HCT116 (cell line): ENCODE data around the gene HACD3. TPM values are rescaled to one million over a fixed set of nuclear protein-coding genes. Genes with fewer than 3 reads are reported as not detected.
A peak's percentile ranks its signal among the peaks of the same experiment; 100 is the strongest.

ENCODE experiments used
- ATAC-seq: fragments of 200-7000 bp; cut with Tn5 transposase; 2 replicates; pipeline ENCODE4 v1.9.1; 2020; ENCODE audit warnings: mild to moderate bottlenecking, moderate library complexity
- BruUV-seq: library from RNA; stranded (reverse); fragments of 400-500 nt; replicated peaks from 2 replicates; lab custom pipeline; 2021; lab: Mats Ljungman, UMichigan
- CTCF ChIA-PET: fragments of 300-600 bp; sonication (Branson Sonifier 250); formaldehyde crosslinking; loops from one replicate; lab custom pipeline; 2021; ENCODE audit warnings: antibody characterized with exemption; lab: Charles Lee
- POLR2A ChIA-PET: fragments of 300-600, 350-600 bp; sonication (Branson Sonifier 250); formaldehyde crosslinking; loops from one replicate; lab custom pipeline; 2021; ENCODE audit warnings: antibody characterized with exemption; lab: Charles Lee
- RAD21 ChIA-PET, 2 experiments: fragments of 300-600 bp; sonication (Branson Sonifier 250); formaldehyde crosslinking; loops; one replicate each; lab custom pipeline; 2023; ENCODE audit warnings: low total read pairs in 2 of 2; ENCODE audit not compliant: uncharacterized antibody in 2 of 2, unreplicated experiment in 2 of 2, low non-redundant PET in 1 of 2; lab: Charles Lee
- DNase-seq: peaks from one replicate; pipeline ENCODE4 v3.0.0-alpha.2; 2010; ENCODE audit warnings: low read depth, low spot score
- H2AFZ ChIP-seq: fragments of 200-600 bp; shearing (Covaris generic), sonication (generic); 2 replicates; pipeline ENCODE4 v1.6.1; 2017; ENCODE audit warnings: low read depth, mixed run types, mixed read lengths, antibody characterized with exemption, low read length; ENCODE audit not compliant: poor library complexity, severe bottlenecking
- H3K27ac ChIP-seq: 2 replicates; pipeline ENCODE4 v1.5.1; 2012; ENCODE audit warnings: low read depth, low read length
- H3K27me3 ChIP-seq: fragments of 200-600 bp; sonication (generic); 2 replicates; pipeline ENCODE4 v1.6.1; 2016; ENCODE audit warnings: mixed run types, low read length, mixed read lengths; ENCODE audit not compliant: insufficient read depth
- H3K36me3 ChIP-seq, 2 experiments: fragments of 200-500 bp in 1 of 2; fragments of 200-600 bp in 1 of 2; sonication (Bioruptor generic) in 1 of 2; sonication (generic) in 1 of 2; 2 replicates each; pipeline versions ENCODE4 v1.5.1 to v1.6.1; 2014 to 2016; ENCODE audit warnings: low read length in 2 of 2, inconsistent platforms in 1 of 2, mixed read lengths in 1 of 2, mixed run types in 1 of 2; ENCODE audit not compliant: insufficient read depth in 2 of 2, control insufficient read depth in 1 of 2
- H3K4me1 ChIP-seq, 2 experiments: fragments of 200-600 bp in 1 of 2; sonication (generic) in 1 of 2; 2 replicates each; pipeline versions ENCODE4 v1.5.1 to v1.6.1; 2012 to 2017; ENCODE audit warnings: low read length in 2 of 2, inconsistent platforms in 1 of 2, mild to moderate bottlenecking in 1 of 2, mixed read lengths in 1 of 2, mixed run types in 1 of 2, moderate library complexity in 1 of 2; ENCODE audit not compliant: insufficient read depth in 2 of 2, control insufficient read depth in 1 of 2
- H3K4me2 ChIP-seq: fragments of 200-600 bp; sonication (generic); 2 replicates; pipeline ENCODE4 v1.6.1; 2017; ENCODE audit warnings: mixed run types, low read length, mixed read lengths
- H3K4me3 ChIP-seq, 2 experiments: fragments of 200-600 bp in 1 of 2; sonication (generic) in 1 of 2; replicated peaks in 1 of 2; 2 replicates each; pipeline ENCODE4 v1.5.1; 2011 to 2016; ENCODE audit warnings: low read length in 2 of 2, control low read depth in 1 of 2, low read depth in 1 of 2, mild to moderate bottlenecking in 1 of 2, mixed read lengths in 1 of 2, mixed run types in 1 of 2
- H3K79me2 ChIP-seq: fragments of 200-600 bp; sonication (generic); 2 replicates; pipeline ENCODE4 v1.6.1; 2017; ENCODE audit warnings: mild to moderate bottlenecking, mixed run types, low read length, moderate library complexity, mixed read lengths; ENCODE audit not compliant: insufficient read depth
- H3K9ac ChIP-seq: fragments of 200-600 bp; sonication (generic); 2 replicates; pipeline ENCODE4 v1.6.1; 2016; ENCODE audit warnings: low read length, mixed read lengths
- H3K9me2 ChIP-seq: fragments of 200-600 bp; sonication (generic), shearing (Covaris generic); 2 replicates; pipeline ENCODE4 v1.6.1; 2017; ENCODE audit warnings: mixed run types, mild to moderate bottlenecking, moderate library complexity; ENCODE audit not compliant: insufficient read depth
- H3K9me3 ChIP-seq, 2 experiments: fragments of 200-500 bp in 1 of 2; fragments of 200-600 bp in 1 of 2; sonication (Bioruptor generic) in 1 of 2; sonication (generic) in 1 of 2; 2 replicates each; pipeline ENCODE4 v1.6.1; 2014 to 2017; ENCODE audit warnings: low read length in 2 of 2, mixed read lengths in 2 of 2, inconsistent platforms in 1 of 2, low read depth in 1 of 2, mild to moderate bottlenecking in 1 of 2, mixed run types in 1 of 2, moderate library complexity in 1 of 2; ENCODE audit not compliant: control insufficient read depth in 1 of 2, insufficient read depth in 1 of 2
- H4K20me1 ChIP-seq: fragments of 200-600 bp; sonication (generic), shearing (Covaris generic); 2 replicates; pipeline ENCODE4 v1.6.1; 2017; ENCODE audit warnings: mixed run types, mild to moderate bottlenecking, moderate library complexity; ENCODE audit not compliant: insufficient read depth
- CEBPB ChIP-seq: IDR thresholded peaks from 2 replicates; pipeline ENCODE4 v1.6.1; 2012; ENCODE audit warnings: low read depth
- CTCF ChIP-seq, 3 experiments: fragments of 200-600 bp in 1 of 3; sonication (generic) in 1 of 3; IDR thresholded peaks in 2 of 3; conservative IDR thresholded peaks in 1 of 3; 2 replicates each; pipeline ENCODE4 v1.5.1; 2012 to 2017; ENCODE audit warnings: low read depth in 2 of 3, low read length in 2 of 3, antibody characterized with exemption in 1 of 3, borderline replicate concordance in 1 of 3, control low read depth in 1 of 3, mild to moderate bottlenecking in 1 of 3, mixed read lengths in 1 of 3, mixed run types in 1 of 3, moderate library complexity in 1 of 3; ENCODE audit not compliant: insufficient read depth in 1 of 3
- ELF1 ChIP-seq: IDR thresholded peaks from 2 replicates; pipeline ENCODE4 v1.6.1; 2012; ENCODE audit warnings: low read depth, borderline replicate concordance
- EZH2 ChIP-seq: fragments of 200-600 bp; sonication (generic); IDR thresholded peaks from 2 replicates; pipeline ENCODE4 v1.6.1; 2017; ENCODE audit warnings: antibody characterized with exemption, mixed run types
- JUND ChIP-seq: IDR thresholded peaks from 2 replicates; pipeline ENCODE4 v1.6.1; 2012
- MAX ChIP-seq: IDR thresholded peaks from 2 replicates; pipeline ENCODE4 v1.6.1; 2012
- POLR2A ChIP-seq: IDR thresholded peaks from 2 replicates; pipeline ENCODE4 v1.7.0; 2011; ENCODE audit warnings: borderline replicate concordance; ENCODE audit not compliant: insufficient read depth, insufficient read length; ENCODE audit errors: extremely low read depth
- POLR2AphosphoS5 ChIP-seq: IDR thresholded peaks from 2 replicates; pipeline ENCODE4 v1.6.1; 2011; ENCODE audit warnings: mild to moderate bottlenecking, low read depth, low read length, moderate library complexity
- RAD21 ChIP-seq: IDR thresholded peaks from 2 replicates; pipeline ENCODE4 v1.6.1; 2012; ENCODE audit warnings: low read depth, mild to moderate bottlenecking
- SIN3A ChIP-seq: IDR thresholded peaks from 2 replicates; pipeline ENCODE4 v1.6.1; 2012; ENCODE audit warnings: low read depth
- SP1 ChIP-seq: IDR thresholded peaks from 2 replicates; pipeline ENCODE4 v1.6.1; 2012; ENCODE audit warnings: low read depth
- SRF ChIP-seq: IDR thresholded peaks from 2 replicates; pipeline ENCODE4 v1.6.1; 2012; ENCODE audit warnings: low read depth
- TCF7L2 ChIP-seq: IDR thresholded peaks from 2 replicates; pipeline ENCODE4 v1.7.0; 2011; ENCODE audit warnings: borderline replicate concordance, inconsistent platforms; ENCODE audit not compliant: insufficient read depth, insufficient read length; ENCODE audit errors: extremely low read depth
- YY1 ChIP-seq: IDR thresholded peaks from 2 replicates; pipeline ENCODE4 v1.6.1; 2011; ENCODE audit warnings: low read length, low read depth, moderate library complexity, mild to moderate bottlenecking; ENCODE audit not compliant: insufficient replicate concordance; ENCODE audit errors: extremely low read depth
- ZNF274 ChIP-seq: fragments of 200-500 bp; sonication (Bioruptor generic); IDR thresholded peaks from 2 replicates; pipeline ENCODE4 v1.6.1; 2014; ENCODE audit warnings: mild to moderate bottlenecking, low read depth, low read length, inconsistent platforms
- intact Hi-C: fragments of 100-400 bp; cut with micrococcal nuclease; formaldehyde crosslinking; loops from 2 replicates; pipeline ENCODE4 v1.10.0; 2022
- total RNA-seq: library from RNA; stranded (reverse); gene quantifications from one replicate; pipeline ENCODE4 v1.2.1, GENCODE V29; 2021; ENCODE audit not compliant: unreplicated experiment
- TF ChIP-seq, protein P1 (sequence below): IDR thresholded peaks from 2 replicates; pipeline ENCODE4 v1.6.1; 2012; ENCODE audit warnings: low read depth

Gene HACD3
- total RNA-seq, 1 experiment from 2014 or later: 57.5 TPM

DNA sequence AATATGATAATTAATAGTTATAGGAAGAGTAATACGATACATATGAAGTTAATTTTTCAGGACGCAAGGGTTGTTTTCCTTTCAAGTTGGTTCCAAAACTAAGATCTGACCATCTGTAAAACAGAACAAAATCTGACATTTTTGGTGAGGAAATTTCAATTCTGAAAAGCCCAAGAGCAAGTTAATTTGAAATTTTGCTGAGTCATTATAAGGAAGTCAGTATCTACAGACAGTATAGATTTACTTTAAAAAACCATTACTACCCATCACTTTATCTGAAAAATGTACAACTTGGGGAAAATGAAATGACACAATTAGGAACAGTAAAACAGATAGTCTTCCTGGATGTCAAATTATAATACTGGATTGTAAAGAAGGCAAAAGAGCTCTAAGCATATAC lies 68.2 kb downstream of the HACD3 start:
- Histone ChIP-seq H4K20me1 (no peaks in the 10 kb centered on the region), H3K9ac (no peak overlapping the region), H3K4me3 (no peak overlapping the region), H3K9me3 (no peaks in the 10 kb centered on the region), H3K4me1 (no peaks in the 10 kb centered on the region), H3K4me2 (no peak overlapping the region), H3K27ac (no peak overlapping the region), H3K36me3 (peaks cover 14 to 41% of the 10 kb centered on the region in 2 experiments), H3K79me2 (no peaks in the 10 kb centered on the region), H2AFZ (no peak overlapping the region), H3K9me2 (no peaks in the 10 kb centered on the region), H3K27me3 (no peaks in the 10 kb centered on the region)
- TF ChIP-seq SRF (no peak), ZNF274 (no peak), CEBPB (no peak), JUND (no peak), SP1 (no peak), TCF7L2 (no peak), POLR2A (no peak), YY1 (no peak), RAD21 (no peak), MAX (no peak), CTCF (IDR thresholded peaks at IDR 0.05 in 2 of 3, conservative IDR thresholded peaks at IDR 0.05 in 1 of 3; ENCODE audit: borderline replicate concordance in 1 of 3, insufficient read depth in 1 of 3, low read depth in 2 of 3, low read length in 2 of 3) (no peak), POLR2AphosphoS5 (no peak), ELF1 (no peak), EZH2 (no peak), SIN3A (no peak)
- TF ChIP-seq, protein P1, sequence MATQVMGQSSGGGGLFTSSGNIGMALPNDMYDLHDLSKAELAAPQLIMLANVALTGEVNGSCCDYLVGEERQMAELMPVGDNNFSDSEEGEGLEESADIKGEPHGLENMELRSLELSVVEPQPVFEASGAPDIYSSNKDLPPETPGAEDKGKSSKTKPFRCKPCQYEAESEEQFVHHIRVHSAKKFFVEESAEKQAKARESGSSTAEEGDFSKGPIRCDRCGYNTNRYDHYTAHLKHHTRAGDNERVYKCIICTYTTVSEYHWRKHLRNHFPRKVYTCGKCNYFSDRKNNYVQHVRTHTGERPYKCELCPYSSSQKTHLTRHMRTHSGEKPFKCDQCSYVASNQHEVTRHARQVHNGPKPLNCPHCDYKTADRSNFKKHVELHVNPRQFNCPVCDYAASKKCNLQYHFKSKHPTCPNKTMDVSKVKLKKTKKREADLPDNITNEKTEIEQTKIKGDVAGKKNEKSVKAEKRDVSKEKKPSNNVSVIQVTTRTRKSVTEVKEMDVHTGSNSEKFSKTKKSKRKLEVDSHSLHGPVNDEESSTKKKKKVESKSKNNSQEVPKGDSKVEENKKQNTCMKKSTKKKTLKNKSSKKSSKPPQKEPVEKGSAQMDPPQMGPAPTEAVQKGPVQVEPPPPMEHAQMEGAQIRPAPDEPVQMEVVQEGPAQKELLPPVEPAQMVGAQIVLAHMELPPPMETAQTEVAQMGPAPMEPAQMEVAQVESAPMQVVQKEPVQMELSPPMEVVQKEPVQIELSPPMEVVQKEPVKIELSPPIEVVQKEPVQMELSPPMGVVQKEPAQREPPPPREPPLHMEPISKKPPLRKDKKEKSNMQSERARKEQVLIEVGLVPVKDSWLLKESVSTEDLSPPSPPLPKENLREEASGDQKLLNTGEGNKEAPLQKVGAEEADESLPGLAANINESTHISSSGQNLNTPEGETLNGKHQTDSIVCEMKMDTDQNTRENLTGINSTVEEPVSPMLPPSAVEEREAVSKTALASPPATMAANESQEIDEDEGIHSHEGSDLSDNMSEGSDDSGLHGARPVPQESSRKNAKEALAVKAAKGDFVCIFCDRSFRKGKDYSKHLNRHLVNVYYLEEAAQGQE: no peak
- no peak for DNase-seq
- RAD21 ChIA-PET: no interaction called here
- POLR2A ChIA-PET: interaction anchor here (1.2 kb wide), 1 partner anchor 9 kb away, joined by 4 read pairs; no protein-coding TSS in a partner anchor
- intact Hi-C loops: loop anchor here (5.0 kb wide), 1 partner anchor 239 kb away; no protein-coding TSS in a partner anchor
- BruUV-seq: TSS peak; percentile 20
- ATAC-seq: no peak
- CTCF ChIA-PET: no interaction called here
